Stimulated activated CD4-positive, alpha-beta T cell treated with anti-CD3 and anti-CD28 coated beads, Interleukin-12 subunit alpha, Interleukin-12 subunit beta, amount 100 ng/mL, for 4 hours (primary cell): ENCODE results near the gene CDH13.

Experiments used
- DNase-seq: peaks from one replicate; pipeline ENCODE4 v3.0.0-alpha.2; 2020

Gene CDH13

DNA sequence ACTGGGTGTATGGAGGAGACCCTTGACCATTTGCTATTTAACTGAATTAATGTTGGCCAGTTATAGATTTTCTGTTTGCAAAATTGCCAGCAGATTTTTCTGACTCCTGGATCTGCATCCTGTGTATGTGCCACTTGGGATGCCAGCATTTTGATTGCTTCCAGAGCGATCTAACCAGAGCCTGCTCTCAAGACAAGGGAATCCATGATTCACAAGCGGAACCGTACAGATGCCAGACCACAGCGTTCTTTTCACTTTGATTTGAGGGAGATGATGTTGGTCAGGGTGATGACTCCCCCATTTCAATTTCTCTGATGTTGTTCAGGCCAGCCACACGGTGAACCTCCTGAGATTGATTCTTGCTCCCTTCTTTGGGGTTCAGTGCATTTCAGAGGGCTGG, 228.7 kb downstream of the CDH13 start:
- DNase-seq = no peak

GRCh38 chr16:82857693-82858365, 231.1 kb downstream of the CDH13 start:
- DNase-seq = no peak

DNA sequence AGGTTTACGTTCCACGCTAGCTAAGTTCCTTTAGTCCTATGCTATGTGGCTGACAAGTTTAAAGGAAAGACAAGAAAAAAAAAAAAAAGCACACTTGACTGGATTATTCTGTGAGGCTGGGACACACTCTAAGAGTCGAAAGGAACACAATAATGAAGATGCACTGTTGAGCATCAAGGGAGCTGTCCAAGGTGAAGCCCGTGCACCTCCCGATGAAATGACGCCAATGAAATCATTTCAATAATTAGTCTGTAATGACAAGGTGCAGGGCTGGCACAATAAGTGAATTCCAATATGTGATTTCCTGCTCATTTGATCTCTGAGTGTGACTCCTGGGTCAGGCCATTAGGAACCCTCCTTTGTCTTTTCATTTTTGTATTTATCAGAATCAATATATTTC, 232.9 kb downstream of the CDH13 start:
- no peak for DNase-seq

- DNase-seq = no peak
Observed at GRCh38 chr16:82860071-82860470, 233.3 kb downstream of the CDH13 start.

GRCh38 chr16:82862057-82862456, 235.3 kb downstream of the CDH13 start:
- no peak for DNase-seq

DNA sequence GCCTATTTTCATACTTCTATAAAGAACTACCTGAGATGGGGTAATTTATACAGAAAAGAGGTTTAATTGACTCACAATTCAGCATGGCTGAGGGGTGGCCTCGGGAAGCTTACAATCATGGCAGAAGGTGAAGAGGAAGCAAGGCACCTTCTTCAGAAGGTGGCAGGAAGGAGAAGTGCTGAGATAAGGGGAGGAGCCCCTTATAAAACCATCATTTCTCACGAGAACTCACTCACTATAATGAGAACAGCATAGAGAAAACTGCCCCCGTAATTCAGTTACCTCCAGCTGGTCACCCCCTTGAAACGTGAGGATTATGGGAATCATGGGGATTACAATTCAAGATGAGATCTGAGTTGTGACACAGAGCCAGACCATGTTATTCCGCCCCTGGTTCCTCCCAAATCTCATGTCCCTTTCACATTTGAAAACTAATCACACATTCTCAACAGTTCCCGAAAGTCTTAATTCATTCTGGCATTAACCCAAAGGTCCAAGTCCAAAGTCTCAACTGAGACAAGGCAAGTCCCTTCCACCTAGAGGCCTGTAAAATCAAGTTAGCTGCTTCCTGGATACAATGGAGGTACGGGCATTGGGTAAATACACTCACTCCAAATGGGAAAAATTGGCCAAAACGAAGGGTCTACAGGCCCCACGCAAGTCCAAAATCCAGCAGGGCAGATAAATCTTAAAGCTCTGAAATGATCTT, 237.7 kb downstream of the CDH13 start:
- no peak for DNase-seq

DNA sequence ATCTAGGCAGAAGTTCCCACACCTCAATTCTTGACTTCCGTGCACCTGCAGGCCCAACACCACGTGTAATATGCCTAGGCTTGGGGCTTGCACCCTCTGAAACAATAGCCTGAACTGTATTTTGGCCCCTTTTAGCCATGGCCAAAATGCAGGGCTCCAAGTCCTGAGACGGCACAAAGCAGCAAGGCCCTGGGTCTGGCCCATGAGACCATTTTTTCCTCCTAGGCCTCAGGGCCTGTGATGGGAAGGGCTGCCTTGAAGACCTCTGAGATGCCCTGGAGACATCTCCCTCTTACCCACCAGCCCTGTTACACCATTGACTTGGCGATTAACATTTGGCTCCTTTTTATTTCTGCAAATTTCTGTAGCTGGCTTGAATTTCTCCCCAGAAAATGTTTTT, 238.6 kb downstream of the CDH13 start:
- DNase-seq = no peak

DNA sequence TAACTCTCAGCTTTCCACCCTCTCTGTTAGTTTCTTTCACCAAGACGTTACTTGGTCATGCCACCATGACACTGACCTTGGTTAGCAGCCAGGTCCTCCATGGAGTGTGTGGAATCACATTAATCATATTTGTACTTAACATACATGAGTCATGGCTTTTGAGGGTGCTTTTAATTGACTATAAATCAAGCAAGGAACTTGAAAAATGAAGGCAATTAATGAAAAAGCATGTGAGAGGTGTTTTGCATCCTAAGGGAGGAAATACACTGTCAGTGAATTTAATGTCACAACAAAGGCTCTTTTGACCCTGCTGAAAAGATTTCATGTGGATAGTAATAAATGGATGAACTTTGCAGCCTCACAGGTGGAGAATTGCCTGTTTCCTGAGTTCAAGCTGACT, 240.7 kb downstream of the CDH13 start:
- DNase-seq = no peak

GRCh38 chr16:82874271-82874670, 247.5 kb downstream of the CDH13 start:
- DNase-seq = no peak

- DNase-seq = no peak
Observed at GRCh38 chr16:82874672-82875071, 247.9 kb downstream of the CDH13 start.

GRCh38 chr16:82876951-82877350, 250.2 kb downstream of the CDH13 start:
- no peak for DNase-seq

DNA sequence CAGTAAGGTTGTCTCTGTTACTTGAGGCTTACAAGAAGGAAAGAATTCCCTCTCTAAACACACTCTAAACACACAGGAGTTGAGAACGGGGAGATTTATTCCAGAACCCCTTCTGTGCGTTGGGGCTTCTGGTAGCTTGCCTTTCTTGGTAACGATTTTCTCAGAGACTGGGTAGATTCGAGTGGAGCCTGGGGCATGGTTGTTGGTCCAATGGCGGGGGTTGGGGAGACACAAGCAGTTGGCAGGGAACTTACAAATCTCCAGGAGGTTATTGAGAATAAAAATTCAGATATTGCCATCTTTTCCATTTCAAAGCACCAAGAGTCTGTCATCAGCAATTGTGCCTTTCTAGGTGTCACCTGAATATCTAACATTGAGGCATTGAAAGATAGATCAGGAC, 251.7 kb downstream of the CDH13 start:
- no peak for DNase-seq

- DNase-seq = no peak
Observed at GRCh38 chr16:82880346-82880745, 253.6 kb downstream of the CDH13 start.

DNA sequence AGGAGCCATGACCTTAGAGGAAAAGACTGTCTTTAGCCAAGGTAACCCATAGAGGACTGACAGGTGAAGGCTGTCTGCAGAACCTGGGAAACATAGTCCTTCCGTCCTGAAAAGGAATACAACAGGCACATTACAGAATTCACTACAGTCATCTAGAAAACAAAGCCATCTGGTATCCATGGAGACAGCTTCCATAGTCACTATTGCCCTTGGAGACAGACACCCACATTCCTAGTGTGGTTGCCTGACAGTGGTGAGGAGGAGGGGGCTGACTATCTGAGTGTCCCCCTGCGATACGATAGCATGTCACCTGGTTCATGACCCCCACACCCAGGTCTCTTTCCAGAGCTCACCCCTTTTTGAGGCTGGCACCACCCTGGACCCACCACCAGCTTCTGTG, 254.7 kb downstream of the CDH13 start:
- no peak for DNase-seq

DNA sequence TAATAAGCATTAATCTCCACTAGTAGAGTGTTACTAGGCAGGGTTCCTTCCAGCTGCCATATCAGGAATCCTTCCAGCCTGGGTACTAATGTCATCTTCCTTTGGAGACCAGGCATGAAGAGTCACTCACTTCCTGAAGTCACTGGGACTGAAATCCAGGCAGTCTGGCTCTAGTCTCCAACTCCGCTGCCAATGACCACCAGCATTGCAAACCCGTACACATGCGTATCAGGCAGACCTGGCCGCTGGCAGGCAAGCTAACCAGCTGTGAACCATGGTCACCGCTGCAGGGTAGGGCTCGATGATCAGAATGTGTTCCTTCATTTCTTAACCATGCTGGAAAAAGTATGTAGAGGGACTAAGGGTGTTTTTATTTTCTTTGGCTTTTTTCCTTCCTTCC, 255.5 kb downstream of the CDH13 start:
- no peak for DNase-seq

- no peak for DNase-seq
Observed at GRCh38 chr16:82882982-82883835, 256.4 kb downstream of the CDH13 start.

DNA sequence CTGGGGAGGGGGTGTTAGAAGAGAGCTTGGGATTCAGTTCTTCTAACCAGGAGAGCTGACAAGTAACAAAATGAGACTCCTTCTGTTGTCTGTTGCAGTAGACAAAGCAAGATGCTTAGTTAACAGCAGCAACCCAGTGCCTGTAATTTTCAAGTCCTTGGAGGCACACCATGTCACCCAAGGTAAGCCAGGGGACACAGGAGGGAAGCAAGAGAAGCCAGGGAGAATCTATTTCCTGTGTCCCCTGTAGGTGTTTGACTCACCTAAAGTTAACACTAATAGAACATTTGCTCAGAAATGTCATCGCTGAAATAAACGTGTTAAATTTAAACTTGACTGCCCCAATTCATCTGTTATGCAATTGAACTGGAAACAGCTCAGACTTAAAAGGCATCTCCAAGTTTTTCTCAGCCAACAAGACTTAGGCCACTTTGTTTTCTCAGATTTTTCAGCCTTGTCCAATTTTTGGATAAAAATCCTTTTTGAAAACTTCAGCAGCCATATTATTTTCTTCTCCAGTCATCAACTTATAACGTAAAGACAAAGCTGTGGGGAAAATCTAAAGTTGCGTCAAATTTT, 257.6 kb downstream of the CDH13 start:
- no peak for DNase-seq

GRCh38 chr16:82886146-82886545, 259.4 kb downstream of the CDH13 start:
- DNase-seq = no peak

DNA sequence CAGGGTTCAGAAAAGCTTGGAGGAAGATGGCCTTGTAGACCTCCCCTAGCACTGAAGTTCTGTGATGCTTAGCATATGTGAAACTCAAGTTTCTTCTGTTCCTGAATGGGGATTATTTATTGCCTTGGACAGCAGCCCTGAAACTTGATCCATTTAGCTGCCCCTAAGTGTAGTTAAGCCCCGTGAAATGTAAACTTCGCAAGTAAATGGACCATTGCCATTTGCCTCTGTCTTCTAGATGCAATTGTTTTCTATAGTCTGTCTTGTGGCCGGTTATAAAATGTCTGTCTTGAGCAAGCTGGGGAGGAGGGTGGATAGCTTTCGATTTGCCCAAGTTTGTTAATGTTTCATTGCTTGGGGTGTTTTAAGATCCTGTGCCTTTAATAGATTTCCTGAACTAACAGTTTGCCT, 261.8 kb downstream of the CDH13 start:
- DNase-seq = no peak

DNA sequence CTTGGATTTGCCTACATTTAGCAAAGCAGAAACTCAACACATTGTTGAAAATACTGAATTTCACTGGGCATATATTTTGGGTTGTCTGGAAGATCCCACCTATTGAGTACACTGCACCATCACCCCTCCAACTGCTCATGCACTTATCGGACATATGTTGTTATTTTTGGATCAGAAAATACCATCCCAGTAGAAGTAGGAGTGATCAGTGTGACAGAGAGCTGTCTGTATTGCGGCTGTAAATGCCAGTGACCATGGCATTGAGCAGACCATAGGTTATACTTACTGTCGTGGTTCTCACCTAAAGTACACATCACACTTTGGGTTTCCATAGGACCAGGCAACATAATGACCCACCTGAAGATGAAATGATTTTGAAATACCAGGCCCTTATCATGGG, 264.7 kb downstream of the CDH13 start:
- DNase-seq = no peak

- DNase-seq = no peak
Observed at GRCh38 chr16:82891918-82892317, 265.1 kb downstream of the CDH13 start.

GRCh38 chr16:82892324-82892723, 265.6 kb downstream of the CDH13 start:
- no peak for DNase-seq

DNA sequence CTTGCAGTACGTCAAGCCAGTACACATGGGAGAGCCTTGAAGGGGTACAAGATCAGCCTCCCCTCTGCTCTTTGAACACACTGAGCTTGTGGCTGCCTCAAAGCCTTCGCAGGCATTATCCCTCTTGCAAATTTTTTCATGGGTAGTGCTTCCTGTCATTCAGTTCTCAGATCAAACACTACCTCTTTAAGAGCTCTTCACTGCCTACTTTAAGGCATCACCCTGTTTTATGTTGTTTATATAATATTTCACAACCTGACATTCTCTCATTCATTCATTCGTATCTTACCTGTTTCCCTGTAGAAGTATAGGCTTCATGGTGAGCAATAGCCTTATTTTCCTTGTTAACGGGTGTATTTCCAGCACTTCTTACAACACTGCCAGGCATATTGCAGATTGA, 269.1 kb downstream of the CDH13 start:
- no peak for DNase-seq

- no peak for DNase-seq
Observed at GRCh38 chr16:82899006-82899405, 272.2 kb downstream of the CDH13 start.
